Peyer's patch (tissue), 4 donors: Measurements from ENCODE around the gene GABRA5.

Experiments
- CTCF ChIP-seq, 6 experiments: fragments of 450-650 bp in 4 of 6; fragments of 200-600 bp in 2 of 6; sonication (generic) in 1 of 6; IDR thresholded peaks; one replicate each; pipeline ENCODE4 v1.5.1; 2017 to 2019; ENCODE audit warnings: antibody characterized with exemption in 6 of 6, mild to moderate bottlenecking in 3 of 6, moderate library complexity in 1 of 6
- POLR2A ChIP-seq, 2 donors: fragments of 450-650 bp; IDR thresholded peaks; one replicate each; pipeline ENCODE4 v1.5.1; 2017; ENCODE audit warnings: antibody characterized with exemption in 2 of 2, mild to moderate bottlenecking in 2 of 2, moderate library complexity in 2 of 2

GRCh38 chr15:26852980-26853379 is 13.9 kb upstream of the GABRA5 start:
- TF ChIP-seq CTCF (IDR thresholded peaks at IDR 0.05), result no peak
- TF ChIP-seq POLR2A (IDR thresholded peaks at IDR 0.05), result no peak
